ENCODE measurements around the gene UBE2L3. TPM values are rescaled to one million over a fixed set of nuclear protein-coding genes. Genes with fewer than 3 reads are reported as not detected.
"Not testable (repeated sequence)": the region's sequence is repeated elsewhere in the genome, so short reads cannot be mapped to it uniquely, and the experiment has no call there.

The UBE2L3 gene
- total RNA-seq, 2 donors from 2014 or later = 36.2 to 36.8 TPM

- DNase-seq (ENCODE audit: low spot score) = no peak
- intact Hi-C loops (cut with DNase I) = no loop called here
Observed at GRCh38 chr22:21593406-21594232, 26.1 kb downstream of the UBE2L3 start.

GRCh38 chr22:21594865-21595452 is 27.4 kb downstream of the UBE2L3 start:
- intact Hi-C loops (cut with DNase I) = no loop called here
- DNase-seq (ENCODE audit: low spot score) = no peak

- DNase-seq (ENCODE audit: low spot score); intact Hi-C loops (cut with DNase I): not testable (repeated sequence)
Observed at GRCh38 chr22:21596356-21597135, 29.0 kb downstream of the UBE2L3 start.

GRCh38 chr22:21598302-21598701 is 30.8 kb downstream of the UBE2L3 start:
- DNase-seq (ENCODE audit: low spot score) = no peak
- intact Hi-C loops (cut with DNase I) = no loop called here

- intact Hi-C loops (cut with DNase I) = no loop called here
- DNase-seq (ENCODE audit: low spot score) = no peak
Observed at GRCh38 chr22:21599053-21599893, 31.8 kb downstream of the UBE2L3 start.

GRCh38 chr22:21602579-21602978 is 35.1 kb downstream of the UBE2L3 start:
- no peak for DNase-seq (ENCODE audit: low spot score)
- intact Hi-C loops (cut with DNase I) = no loop called here

- DNase-seq (ENCODE audit: low spot score) = no peak
- intact Hi-C loops (cut with DNase I) = no loop called here
Observed at GRCh38 chr22:21603973-21604372, 36.5 kb downstream of the UBE2L3 start.

- no peak for DNase-seq (ENCODE audit: low spot score)
Observed at GRCh38 chr22:21605887-21606564, 38.5 kb downstream of the UBE2L3 start.

GRCh38 chr22:21606775-21607174 is 39.3 kb downstream of the UBE2L3 start:
- no peak for DNase-seq (ENCODE audit: low spot score)
- intact Hi-C loops (cut with DNase I) = no loop called here

More at GRCh38 chr22:21605887-21606564, 38.5 kb downstream of the UBE2L3 start:
- intact Hi-C loops (cut with DNase I) = no loop called here

- DNase-seq (ENCODE audit: low spot score); intact Hi-C loops (cut with DNase I): not testable (repeated sequence)
Observed at GRCh38 chr22:21609556-21610157, 42.1 kb downstream of the UBE2L3 start.

- intact Hi-C loops (cut with DNase I) = no loop called here
- no peak for DNase-seq (ENCODE audit: low spot score)
Observed at GRCh38 chr22:21611210-21611977, 43.9 kb downstream of the UBE2L3 start.

GRCh38 chr22:21612858-21613257 is 45.3 kb downstream of the UBE2L3 start:
- no peak for DNase-seq (ENCODE audit: low spot score)
- intact Hi-C loops (cut with DNase I) = no loop called here

- intact Hi-C loops (cut with DNase I) = no loop called here
- DNase-seq (ENCODE audit: low spot score) = no peak
Observed at GRCh38 chr22:21613553-21614233, 46.2 kb downstream of the UBE2L3 start.

- intact Hi-C loops (cut with DNase I) = no loop called here
- DNase-seq (ENCODE audit: low spot score) = no peak
Observed at GRCh38 chr22:21615731-21616130, 48.2 kb downstream of the UBE2L3 start.

- DNase-seq (ENCODE audit: low spot score); intact Hi-C loops (cut with DNase I): not testable (repeated sequence)
Observed at GRCh38 chr22:21617337-21617736, 49.8 kb downstream of the UBE2L3 start.

- no peak for DNase-seq (ENCODE audit: low spot score)
- intact Hi-C loops (cut with DNase I) = no loop called here
Observed at GRCh38 chr22:21621025-21621424, 53.5 kb downstream of the UBE2L3 start.
